HepG2 (cell line): Measurements from ENCODE around the gene SLX9. TPM values are rescaled to one million over a fixed set of nuclear protein-coding genes. Genes with fewer than 3 reads are reported as not detected.

Source experiments
- ATAC-seq: fragments of 200-7000 bp; cut with Tn5 transposase; 3 replicates; pipeline ENCODE4 v1.9.1; 2020; ENCODE audit warnings: mild to moderate bottlenecking, moderate library complexity
- BruUV-seq: library from RNA; stranded (reverse); fragments of 400-500 nt; replicated peaks from 2 replicates; lab custom pipeline; 2021; lab: Mats Ljungman, UMichigan
- CTCF ChIA-PET: fragments of 300-600 bp; formaldehyde crosslinking; extraction: SDS; loops from one replicate; lab custom pipeline; 2021; ENCODE audit warnings: low total read pairs, inconsistent platforms, low intra/inter-chr PET ratio; lab: Yijun Ruan, JAX
- POLR2A ChIA-PET: fragments of 350-600 bp; sonication (Branson Sonifier 250); formaldehyde crosslinking; loops from one replicate; lab custom pipeline; 2020; ENCODE audit warnings: antibody characterized with exemption, inconsistent platforms; lab: Yijun Ruan, JAX
- DNase-seq: peaks from one replicate; pipeline ENCODE4 v3.0.0-alpha.2; 2015; ENCODE audit warnings: low spot score
- FAIRE-seq: peaks from 3 replicates; lab custom pipeline; 2011; peaks lifted over from hg19 to GRCh38; lab: Jason Lieb, UNC
- H2AFZ ChIP-seq: one replicate; pipeline ENCODE4 v1.6.1; 2011; ENCODE audit warnings: low read length, inconsistent platforms
- H3K27ac ChIP-seq: fragments of 300-600 bp; 3 replicates; pipeline ENCODE4 v1.8.0; 2011; ENCODE audit warnings: mixed run types, mild to moderate bottlenecking, mixed read lengths, low read length, inconsistent platforms; ENCODE audit not compliant: insufficient read depth; ENCODE audit errors: extremely low read length
- H3K27me3 ChIP-seq, 2 experiments: fragments of 200-600 bp in 1 of 2; 2 replicates in 1 of 2; 3 replicates in 1 of 2; pipeline versions ENCODE4 v1.6.0 to v1.8.0; 2011; ENCODE audit warnings: low read length in 2 of 2, mild to moderate bottlenecking in 2 of 2, moderate library complexity in 2 of 2, inconsistent platforms in 1 of 2; ENCODE audit not compliant: insufficient read depth in 2 of 2, control insufficient read depth in 1 of 2
- H3K36me3 ChIP-seq, 2 experiments: fragments of 200-600 bp in 1 of 2; replicated peaks in 1 of 2; 2 replicates in 1 of 2; 3 replicates in 1 of 2; pipeline versions ENCODE4 v1.5.1 to v1.8.0; 2011; ENCODE audit warnings: low read length in 2 of 2, inconsistent platforms in 1 of 2; ENCODE audit not compliant: insufficient read depth in 2 of 2, control insufficient read depth in 1 of 2
- H3K4me1 ChIP-seq: 2 replicates; pipeline ENCODE4 v1.5.1; 2012; ENCODE audit warnings: low read length, inconsistent platforms; ENCODE audit not compliant: insufficient read depth
- H3K4me2 ChIP-seq: 2 replicates; pipeline ENCODE4 v1.6.0; 2011; ENCODE audit warnings: low read depth, low read length, inconsistent platforms
- H3K4me3 ChIP-seq, 3 experiments: fragments of 200-600 bp in 1 of 3; sonication (generic), shearing (Covaris generic) in 1 of 3; replicated peaks in 1 of 3; 2 replicates each; pipeline ENCODE4 v1.5.1; 2011 to 2016; ENCODE audit warnings: low read length in 3 of 3, inconsistent platforms in 2 of 3, low read depth in 2 of 3, mild to moderate bottlenecking in 2 of 3, control low read depth in 1 of 3, mixed read lengths in 1 of 3; ENCODE audit not compliant: insufficient read depth in 1 of 3
- H3K79me2 ChIP-seq: one replicate; pipeline ENCODE4 v1.6.1; 2011; ENCODE audit warnings: low read length, inconsistent platforms; ENCODE audit not compliant: insufficient read depth
- H3K9ac ChIP-seq: 2 replicates; pipeline ENCODE4 v1.6.0; 2011; ENCODE audit warnings: mild to moderate bottlenecking, low read depth, low read length, inconsistent platforms; ENCODE audit not compliant: insufficient read depth
- H3K9me3 ChIP-seq: 2 replicates; pipeline ENCODE4 v1.5.1; 2012; ENCODE audit warnings: mild to moderate bottlenecking, low read length
- H4K20me1 ChIP-seq: 2 replicates; pipeline ENCODE4 v1.6.0; 2011; ENCODE audit warnings: inconsistent platforms, mild to moderate bottlenecking, low read length, moderate library complexity; ENCODE audit not compliant: insufficient read depth
- CENPBD1 ChIP-seq: sonication (generic); formaldehyde crosslinking; IDR thresholded peaks from 2 replicates; pipeline ENCODE4 v1.8.0; 2022; ENCODE audit warnings: missing genetic modification reagents, low read depth, mild to moderate bottlenecking, borderline replicate concordance
- DR1 ChIP-seq: sonication (generic); formaldehyde crosslinking; IDR thresholded peaks from 2 replicates; pipeline ENCODE4 v1.8.0; 2021; ENCODE audit warnings: mild to moderate bottlenecking, missing genetic modification reagents, inconsistent platforms
- GATAD1 ChIP-seq: IDR thresholded peaks from 2 replicates; pipeline ENCODE4 v1.6.1; 2016; ENCODE audit warnings: missing genetic modification reagents, missing compliant biosample characterization
- HMGXB4 ChIP-seq, 2 experiments: sonication (generic) in 1 of 2; formaldehyde crosslinking in 1 of 2; IDR thresholded peaks; 2 replicates each; pipeline versions ENCODE4 v1.4.0 to v1.6.1; 2018 to 2020; ENCODE audit warnings: missing genetic modification reagents in 2 of 2, borderline replicate concordance in 1 of 2, low read depth in 1 of 2, mild to moderate bottlenecking in 1 of 2, missing biosample characterization in 1 of 2
- KDM2A ChIP-seq: sonication (generic); formaldehyde crosslinking; IDR thresholded peaks from 2 replicates; pipeline ENCODE4 v1.4.0; 2020; ENCODE audit warnings: low read depth, missing genetic modification reagents, borderline replicate concordance
- NONO ChIP-seq, 2 experiments: fragments of 450-650 bp in 1 of 2; sonication (generic) in 1 of 2; formaldehyde crosslinking in 1 of 2; IDR thresholded peaks in 1 of 2; conservative IDR thresholded peaks in 1 of 2; 2 replicates each; pipeline versions ENCODE4 v1.6.1 to v1.8.0; 2017 to 2022; ENCODE audit warnings: mild to moderate bottlenecking in 1 of 2, missing genetic modification reagents in 1 of 2, moderate library complexity in 1 of 2
- PPARG ChIP-seq: conservative IDR thresholded peaks from 2 replicates; pipeline ENCODE4 v1.6.1; 2016; ENCODE audit warnings: missing biosample characterization, missing genetic modification reagents
- RAD21 ChIP-seq: fragments of 450-650 bp; formaldehyde crosslinking; IDR thresholded peaks from 2 replicates; pipeline ENCODE4 v1.5.0; 2020; ENCODE audit warnings: mild to moderate bottlenecking
- SNAI1 ChIP-seq: sonication (generic); formaldehyde crosslinking; IDR thresholded peaks from 2 replicates; pipeline ENCODE4 v1.5.0; 2020; ENCODE audit warnings: mild to moderate bottlenecking, missing genetic modification reagents, borderline replicate concordance
- U2AF1 ChIP-seq: fragments of 200-400 bp; formaldehyde crosslinking; optimal IDR thresholded peaks from 2 replicates; pipeline ENCODE3; 2017; ENCODE audit warnings: mild to moderate bottlenecking, low read depth, low read length
- XRCC5 ChIP-seq: fragments of 200-400 bp; formaldehyde crosslinking; optimal IDR thresholded peaks from 2 replicates; pipeline ENCODE3; 2017; ENCODE audit warnings: mild to moderate bottlenecking, low read length
- ZBTB25 ChIP-seq: IDR thresholded peaks from 2 replicates; pipeline ENCODE4 v1.6.1; 2018; ENCODE audit warnings: missing genetic modification reagents
- WGBS: methylation state at CpG from one replicate; pipeline ENCODE4 v1.1.6; 2017; ENCODE audit warnings: low lambda C conversion rate; 5-methylcytosine and 5-hydroxymethylcytosine counted together
- in situ Hi-C: cut with HindIII; loops from 2 replicates; pipeline ENCODE4 v1.10.0; 2017; ENCODE audit warnings: low pct_unique_long_range_greater_than_20kb; ENCODE audit not compliant: extremely low pct_ligation_motif_present
- intact Hi-C: fragments of 100-400 bp; cut with micrococcal nuclease; formaldehyde crosslinking; loops from one replicate; pipeline ENCODE4 v1.10.0; 2022; ENCODE audit not compliant: unreplicated experiment
- polyA plus RNA-seq, 8 experiments: library from polyadenylated mRNA; depleted of rRNA in 3 of 8; stranded (reverse) in 7 of 8; unstranded in 1 of 8; fragments of >200 nt; fragmentation: Illumina TruSeq in 4 of 8; extraction: Trizol in 4 of 8; gene quantifications; 2 replicates each; pipeline versions ENCODE4 v1.2.1 to v1.2.3, GENCODE V29; 2011 to 2016; ENCODE audit warnings: low read depth in 4 of 8, missing spikeins in 1 of 8, mixed read lengths in 1 of 8; ENCODE audit not compliant: insufficient read depth in 1 of 8
- total RNA-seq, 5 experiments: library from RNA; depleted of rRNA; stranded (reverse); fragments of >200 nt; fragmentation: Illumina TruSeq; extraction: Trizol; gene quantifications; 2 replicates each; pipeline ENCODE4 v1.2.3, GENCODE V29; 2016; ENCODE audit warnings: low read depth in 1 of 5

Gene SLX9
- total and polyA plus RNA-seq, 2 of the 13 experiments (the other 11 are each of a cell fraction or from before 2014, with no cell fraction given), result 21.0 to 47.1 TPM

- TF ChIP-seq ZBTB25 (0 out of 2 replicates have a peak, but pooled peaks have one; percentile 28), U2AF1 (no peak), XRCC5 (peak; percentile 79), PPARG (0 out of 2 replicates have a peak, but pooled peaks have one; percentile 30)
Observed at GRCh38 chr21:44892536-44893277, 47.1 kb upstream of the SLX9 start (continued).

DNA sequence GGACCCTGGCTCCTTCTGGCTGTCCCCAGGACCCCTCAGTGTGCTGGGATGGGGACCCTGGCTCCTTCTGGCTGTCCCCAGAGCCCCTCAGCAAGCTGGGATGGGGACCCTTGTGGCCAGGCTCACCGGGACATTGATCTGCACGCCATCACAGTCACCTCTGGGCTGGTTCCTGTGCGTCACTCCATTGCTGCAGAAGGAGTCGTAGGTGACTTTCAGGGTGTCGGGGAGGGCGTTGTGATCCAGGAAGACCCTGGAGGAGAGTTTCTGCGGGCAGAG is 46.6 kb upstream of the SLX9 start:
- POLR2A ChIA-PET, result interaction anchor here (0.6 kb wide), 1 partner anchor 34 kb away, joined by 3 read pairs; no protein-coding TSS in a partner anchor
- no TSS peak for BruUV-seq
- no peak for FAIRE-seq

More for the DNA sequence above, 46.6 kb upstream of the SLX9 start:
- Histone ChIP-seq H3K27ac (no peak overlapping the region), H3K4me3 (no peak overlapping the region), H3K4me2 (no peak overlapping the region), H3K4me1 (peaks cover 74% of the 10 kb centered on the region), H4K20me1 (no peaks in the 10 kb centered on the region), H3K9me3 (no peaks in the 10 kb centered on the region), H2AFZ (no peak overlapping the region), H3K36me3 (no peaks in the 10 kb centered on the region), H3K79me2 (no peaks in the 10 kb centered on the region), H3K9ac (no peak overlapping the region), H3K27me3 (peaks cover 3 to 7% of the 10 kb centered on the region in 2 experiments; a peak in 2 of 5 replicates)
- in situ Hi-C loops, result no loop called here
- no peak for DNase-seq
- WGBS, result 95% methylated on average over 3 of the region's 7 CpGs
- CTCF ChIA-PET, result interaction anchor here (1.2 to 1.5 kb wide), 3 partner anchors 17 to 40 kb away, joined by 3 to 8 read pairs (median 6); no protein-coding TSS in a partner anchor
- peak; percentile 4; the same call in 1 of the 2 replicates for TF ChIP-seq KDM2A
- TF ChIP-seq SNAI1 (CRISPR knock-in tag), result no peak
- no peak for TF ChIP-seq XRCC5
- TF ChIP-seq CENPBD1 (CRISPR knock-in tag), result no peak
- TF ChIP-seq GATAD1 (CRISPR knock-in tag), result no peak
- TF ChIP-seq RAD21 (CRISPR knock-in tag), result no peak
- peak in 1 of 2 experiments; percentile 12; a peak in 1 of 4 replicates for TF ChIP-seq HMGXB4 (CRISPR knock-in tag; IDR thresholded peaks at IDR 0.05; ENCODE audit: borderline replicate concordance in 1 of 2, low read depth in 1 of 2)
- no peak for TF ChIP-seq NONO (IDR thresholded peaks at IDR 0.05)
- 0 out of 2 replicates have a peak, but pooled peaks have one; percentile 45 for TF ChIP-seq NONO (CRISPR knock-in tag; conservative IDR thresholded peaks at IDR 0.05)
- TF ChIP-seq DR1, result no peak
- intact Hi-C loops, result loop anchor here (5.0 kb wide), 1 partner anchor 91 kb away; the partner anchor contains the start of gene UBE2G2
- ATAC-seq, result peak; percentile 3; the same call in 2 of the 3 replicates
